G401.6 (cell line): Measurements from ENCODE around the gene TNK2.
"Not testable (repeated sequence)": the region's sequence is repeated elsewhere in the genome, so short reads cannot be mapped to it uniquely, and the experiment has no call there.

ENCODE experiments used
- FAIRE-seq: peaks from 2 replicates; lab custom pipeline; 2012; peaks lifted over from hg19 to GRCh38; lab: Jason Lieb, UNC

TNK2 gene

GRCh38 chr3:195849322-195850074 is 58.9 kb downstream of the TNK2 start:
- no peak for FAIRE-seq

- FAIRE-seq, result no peak
Measured at GRCh38 chr3:195847055-195847950, 61.0 kb downstream of the TNK2 start.

DNA sequence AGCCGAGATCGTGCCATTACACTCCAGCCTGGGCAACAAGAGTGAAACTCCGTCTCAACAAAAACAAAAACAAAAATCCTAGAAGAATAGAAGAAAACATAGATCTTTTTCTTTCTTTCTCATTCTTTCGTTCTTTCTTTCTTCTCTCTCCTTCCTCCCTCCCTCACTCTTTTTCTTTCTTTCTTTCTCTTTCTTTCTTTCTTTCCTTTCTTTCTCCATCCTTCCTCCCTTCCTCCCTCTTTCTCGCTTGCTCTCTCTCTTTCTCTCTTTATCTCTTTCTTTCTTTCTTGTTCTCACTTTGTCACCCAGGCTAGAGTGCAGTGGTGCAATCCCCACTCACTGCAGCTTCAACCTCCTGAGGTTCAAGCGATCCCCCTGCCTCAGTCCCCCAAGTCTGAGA is 62.9 kb downstream of the TNK2 start:
- no peak for FAIRE-seq

DNA sequence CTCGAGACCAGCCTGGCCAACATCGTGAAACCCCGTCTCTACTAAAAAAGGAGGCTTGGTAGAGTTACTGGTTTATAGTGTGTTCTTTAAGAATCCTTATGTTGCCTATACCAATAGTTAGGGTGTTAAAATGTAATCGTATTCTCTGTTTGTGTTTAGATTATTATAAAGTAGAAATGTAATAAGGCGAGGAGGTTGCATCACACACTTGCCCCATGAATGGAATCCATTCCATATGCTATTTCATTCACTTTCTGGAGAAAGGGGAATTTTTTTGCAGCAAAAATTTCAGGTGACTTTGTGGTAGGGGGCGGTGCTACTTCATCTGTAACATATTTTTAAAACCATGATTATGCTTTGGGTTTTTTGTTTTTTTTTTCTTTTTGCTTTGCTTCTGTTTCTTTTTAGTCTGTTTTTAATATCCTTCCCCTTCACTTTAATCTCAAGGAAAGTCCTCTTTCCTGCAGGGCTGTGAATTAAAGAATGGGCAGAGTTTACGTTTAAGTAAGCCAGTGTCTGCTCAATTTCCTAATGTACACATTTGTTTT is 63.6 kb downstream of the TNK2 start:
- no peak for FAIRE-seq

GRCh38 chr3:195839260-195840010 is 68.9 kb downstream of the TNK2 start:
- FAIRE-seq, result no peak

- FAIRE-seq, result no peak
Measured at GRCh38 chr3:195838714-195839113, 69.6 kb downstream of the TNK2 start.

GRCh38 chr3:195836476-195837135 is 71.7 kb downstream of the TNK2 start:
- FAIRE-seq, result no peak

DNA sequence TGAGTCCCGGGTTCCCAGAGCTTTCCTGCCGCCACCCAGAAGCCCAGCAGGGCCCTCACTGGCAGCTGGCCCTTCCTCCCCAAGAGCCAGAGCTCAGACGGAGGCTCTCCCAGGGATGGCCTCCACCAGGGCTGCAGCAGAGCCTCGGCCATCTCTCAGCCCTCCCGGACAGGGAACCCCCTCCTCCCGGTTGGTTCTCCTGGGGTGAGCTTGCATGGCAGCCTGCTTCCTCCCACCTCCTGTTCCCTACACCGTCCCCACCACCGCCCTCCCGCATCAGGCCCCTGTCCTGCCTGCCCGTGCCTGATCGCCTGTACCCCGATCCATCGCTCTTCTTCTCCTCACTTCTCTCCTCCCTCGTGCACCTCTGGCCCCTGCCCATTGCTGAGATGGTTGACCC is 72.6 kb downstream of the TNK2 start:
- no peak for FAIRE-seq

- no peak for FAIRE-seq
Measured at GRCh38 chr3:195834675-195835583, 73.4 kb downstream of the TNK2 start.

DNA sequence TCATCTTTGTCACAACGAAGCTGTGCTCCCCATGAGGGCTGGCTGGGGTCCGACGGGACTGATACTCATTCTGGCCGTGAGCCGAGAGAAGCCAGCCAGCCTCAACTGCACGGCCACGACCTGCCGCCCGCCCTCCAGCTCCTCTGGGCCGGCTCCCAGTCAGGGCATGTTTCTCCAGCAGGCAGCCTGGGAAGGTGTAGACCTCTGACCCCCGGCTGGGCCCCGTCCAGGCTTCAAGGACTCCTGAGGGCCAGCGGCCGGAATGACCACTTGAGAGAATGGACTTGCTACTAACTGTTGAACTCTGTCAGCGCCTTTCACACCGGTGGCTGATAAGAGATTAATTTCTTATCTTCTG is 78.5 kb downstream of the TNK2 start:
- FAIRE-seq, result no peak

DNA sequence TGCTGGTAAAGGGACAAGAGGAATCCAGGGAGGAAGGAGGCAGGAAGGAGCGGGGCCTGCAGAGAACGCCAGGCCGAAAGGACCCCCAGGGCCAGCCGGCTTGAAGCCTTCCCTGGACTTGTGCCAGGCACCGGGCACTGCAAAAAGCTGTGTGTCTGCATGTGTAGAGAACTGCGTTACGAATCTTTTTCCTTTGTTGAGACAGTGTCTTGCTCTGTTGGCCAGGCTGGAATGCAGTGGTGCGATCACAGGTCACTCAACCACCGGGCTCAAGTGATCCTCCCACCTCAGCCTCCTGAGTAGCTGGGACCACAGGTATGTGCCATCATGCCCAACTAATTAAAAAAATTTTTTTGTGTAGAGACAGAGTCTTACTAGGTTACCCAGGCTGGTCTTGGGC is 79.6 kb downstream of the TNK2 start:
- FAIRE-seq, result no peak

- no peak for FAIRE-seq
Measured at GRCh38 chr3:195825857-195826804, 82.2 kb downstream of the TNK2 start.

DNA sequence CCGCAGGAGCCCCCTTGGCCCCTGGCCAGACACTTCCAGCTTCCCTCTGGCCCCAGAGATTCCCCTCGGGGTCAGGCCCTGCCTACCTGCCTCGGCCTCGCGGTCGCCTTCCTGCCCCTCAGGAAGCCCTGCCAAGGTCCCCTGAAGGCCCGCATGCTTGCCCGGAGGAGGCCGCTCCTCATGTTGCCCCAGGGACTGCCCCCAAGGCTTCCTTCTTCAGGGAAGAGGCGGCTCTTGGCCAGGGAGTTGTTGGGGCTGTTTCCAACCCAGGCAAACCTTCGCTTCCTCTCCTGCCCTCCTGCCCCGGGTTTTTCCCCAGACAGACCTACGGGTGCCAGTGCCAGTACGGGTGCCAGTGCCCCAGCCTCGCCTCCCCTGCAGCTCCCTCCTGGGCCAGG is 83.2 kb downstream of the TNK2 start:
- FAIRE-seq, result no peak

GRCh38 chr3:195824425-195825190 is 83.7 kb downstream of the TNK2 start:
- not testable (repeated sequence) for FAIRE-seq

DNA sequence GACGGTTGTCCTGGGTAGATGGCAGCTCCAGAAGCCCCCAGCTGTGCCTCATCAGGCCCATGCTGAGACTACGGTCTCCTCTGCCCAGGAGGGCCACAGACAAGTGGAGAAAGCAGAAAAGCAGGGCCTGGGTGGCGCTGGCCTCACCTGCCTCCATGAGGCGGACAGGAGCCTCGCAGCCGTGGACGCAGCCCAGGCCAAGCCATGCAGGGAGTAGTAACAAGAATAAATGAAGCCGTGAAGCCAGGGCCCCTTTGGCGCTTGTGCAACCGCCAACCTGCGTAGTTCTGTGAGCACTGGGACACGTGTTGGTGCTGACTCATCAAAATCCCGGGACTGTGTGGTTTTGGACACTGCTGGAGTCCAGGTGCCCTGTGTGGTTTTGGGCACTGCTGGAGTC is 84.4 kb downstream of the TNK2 start:
- FAIRE-seq, result no peak

- FAIRE-seq, result no peak
Measured at GRCh38 chr3:195823280-195823679, 85.1 kb downstream of the TNK2 start.

DNA sequence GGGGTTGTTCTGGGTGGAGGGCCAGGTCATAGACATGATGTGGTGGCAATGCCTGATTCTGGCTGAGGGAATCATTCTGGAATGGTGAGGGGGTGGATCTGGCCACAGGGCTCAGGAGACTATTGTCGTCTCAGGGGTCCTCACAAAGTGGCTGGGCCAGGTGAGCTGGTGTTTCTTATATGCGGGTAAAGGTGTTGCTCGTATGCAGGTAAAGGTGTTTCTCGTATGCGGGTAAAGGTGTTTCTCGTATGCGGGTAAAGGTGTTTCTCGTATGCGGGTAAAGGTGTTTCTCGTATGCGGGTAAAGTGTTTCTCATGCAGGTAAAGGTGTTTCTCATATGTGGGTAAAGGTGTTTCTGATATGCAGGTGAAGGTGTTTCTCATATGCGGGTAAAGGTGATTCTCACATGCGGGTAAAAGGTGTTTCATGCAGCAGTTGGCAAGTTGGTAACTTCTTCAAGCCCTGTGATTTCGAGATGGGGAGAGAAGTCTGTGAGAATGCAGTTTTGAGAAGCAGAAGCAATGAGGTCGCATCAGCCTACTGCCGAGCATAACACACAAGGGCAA is 86.1 kb downstream of the TNK2 start:
- no peak for FAIRE-seq

- no peak for FAIRE-seq
Measured at GRCh38 chr3:195821403-195822130, 86.8 kb downstream of the TNK2 start.
